K562 (cell line): ENCODE data around the gene VGLL4. TPM values are rescaled to one million over a fixed set of nuclear protein-coding genes. Genes with fewer than 3 reads are reported as not detected.

Experiments
- GTF3C2 ChIP-seq: IDR thresholded peaks from 3 replicates; pipeline ENCODE4 v1.6.1; 2011; ENCODE audit warnings: borderline replicate concordance, mild to moderate bottlenecking, moderate library complexity; ENCODE audit not compliant: insufficient read length; ENCODE audit errors: extremely low read depth
- MYC ChIP-seq, 2 experiments: fragments of 250-450 bp in 1 of 2; sonication (Bioruptor Pico) in 1 of 2; IDR thresholded peaks; 2 replicates each; pipeline versions ENCODE4 v1.5.1 to v1.6.1; 2012 to 2021; ENCODE audit warnings: low read depth in 2 of 2, borderline replicate concordance in 1 of 2, improper control_type of control experiment in 1 of 2, low read length in 1 of 2, mild to moderate bottlenecking in 1 of 2, moderate library complexity in 1 of 2
- NCOA4 ChIP-seq: fragments of 450-650 bp; IDR thresholded peaks from 2 replicates; pipeline ENCODE4 v1.6.1; 2018; ENCODE audit warnings: mild to moderate bottlenecking; ENCODE audit not compliant: partially characterized antibody
- NR2F6 ChIP-seq: fragments of 450-650 bp; formaldehyde crosslinking; IDR thresholded peaks from 2 replicates; pipeline ENCODE4 v1.4.0; 2020; ENCODE audit warnings: mild to moderate bottlenecking
- PHB2 ChIP-seq: fragments of 450-650 bp; IDR thresholded peaks from 2 replicates; pipeline ENCODE4 v1.6.1; 2017; ENCODE audit warnings: low read depth
- REST ChIP-seq, 2 experiments: fragments of 450-650 bp; formaldehyde crosslinking in 1 of 2; IDR thresholded peaks; 2 replicates each; pipeline versions ENCODE4 v1.4.0 to v1.6.1; 2014 to 2020; ENCODE audit warnings: mild to moderate bottlenecking in 2 of 2, borderline replicate concordance in 1 of 2, low read depth in 1 of 2
- TEAD4 ChIP-seq, 2 experiments: sonication (generic) in 1 of 2; formaldehyde crosslinking in 1 of 2; IDR thresholded peaks; 2 replicates each; pipeline versions ENCODE4 v1.6.1 to v1.8.0; 2012 to 2022; ENCODE audit warnings: borderline replicate concordance in 1 of 2, inconsistent platforms in 1 of 2, low read length in 1 of 2, mild to moderate bottlenecking in 1 of 2, missing genetic modification reagents in 1 of 2
- ZBTB11 ChIP-seq, 3 experiments: fragments of 200-800 bp in 1 of 3; fragments of 250-450 bp in 1 of 3; fragments of 450-650 bp in 1 of 3; sonication (Bioruptor Pico) in 1 of 3; sonication (Bioruptor generic) in 1 of 3; formaldehyde crosslinking in 1 of 3; IDR thresholded peaks; 2 replicates each; pipeline versions ENCODE4 v1.6.1 to v1.8.0; 2016 to 2022; ENCODE audit warnings: mild to moderate bottlenecking in 2 of 3, missing genetic modification characterization in 2 of 3, missing compliant biosample characterization in 1 of 3, moderate library complexity in 1 of 3
- ZC3H4 ChIP-seq: sonication (generic); formaldehyde crosslinking; IDR thresholded peaks from 2 replicates; pipeline ENCODE4 v1.9.0; 2021; ENCODE audit warnings: missing genetic modification reagents, borderline replicate concordance
- ZNF140 ChIP-seq: fragments of 250-450 bp; sonication (Bioruptor Pico); IDR thresholded peaks from 2 replicates; pipeline ENCODE4 v1.8.0; 2021; ENCODE audit warnings: moderate library complexity, mild to moderate bottlenecking, inconsistent platforms
- ZNF644 ChIP-seq: fragments of 200-800 bp; sonication (Bioruptor generic); IDR thresholded peaks from 2 replicates; pipeline ENCODE4 v1.6.1; 2016; ENCODE audit warnings: low read depth, missing genetic modification characterization, missing compliant biosample characterization
- polyA plus RNA-seq, 8 experiments: library from polyadenylated mRNA; depleted of rRNA in 4 of 8; stranded (reverse) in 5 of 8; unstranded in 3 of 8; fragments of >200 nt; fragmentation: Nextera tagmentation in 2 of 8; fragmentation: Illumina TruSeq in 1 of 8; extraction: Ambion mirVana in 2 of 8; extraction: Trizol in 1 of 8; gene quantifications; 2 replicates each; pipeline versions ENCODE4 v1.2.1 to v1.2.3, GENCODE V29; 2011 to 2014; ENCODE audit warnings: inconsistent platforms in 1 of 8, missing spikeins in 1 of 8
- total RNA-seq, 7 experiments: library from RNA; depleted of rRNA in 6 of 7; stranded (reverse); fragments of >200 nt in 6 of 7; fragmentation: Illumina TruSeq in 2 of 7; extraction: Trizol in 2 of 7; gene quantifications; 2 replicates each; pipeline versions ENCODE4 v1.2.1 to v1.2.3, GENCODE V29; 2011 to 2021; ENCODE audit warnings: low replicate concordance in 1 of 7

The VGLL4 gene
- total and polyA plus RNA-seq, 9 of the 15 experiments (the other 6 are each of a cell fraction or from before 2014, with no cell fraction given) = 0.27 to 10.9 (median 8.6) TPM

- no peak for TF ChIP-seq REST (IDR thresholded peaks at IDR 0.05; ENCODE audit: borderline replicate concordance)
- no peak for TF ChIP-seq REST (CRISPR knock-in tag; IDR thresholded peaks at IDR 0.05; ENCODE audit: low read depth)
- TF ChIP-seq ZBTB11 (CRISPR knock-in tag; IDR thresholded peaks at IDR 0.05) = no peak
- TF ChIP-seq PHB2 = no peak
- no peak for TF ChIP-seq NR2F6 (CRISPR knock-in tag)
- no peak for TF ChIP-seq TEAD4 (IDR thresholded peaks at IDR 0.05; ENCODE audit: low read length)
- no peak for TF ChIP-seq TEAD4 (CRISPR knock-in tag; IDR thresholded peaks at IDR 0.05; ENCODE audit: borderline replicate concordance)
- no peak for TF ChIP-seq MYC (IDR thresholded peaks at IDR 0.05; ENCODE audit: low read depth, low read length)
- no peak for TF ChIP-seq MYC (CRISPR knock-in tag; IDR thresholded peaks at IDR 0.05; ENCODE audit: borderline replicate concordance, low read depth)
- TF ChIP-seq NCOA4 = no peak
- no peak for TF ChIP-seq ZNF140 (CRISPR knock-in tag)
- no peak for TF ChIP-seq GTF3C2
- no peak for TF ChIP-seq ZC3H4 (CRISPR knock-in tag)
- no peak for TF ChIP-seq ZNF644 (tag)
Observed at GRCh38 chr3:11549580-11550140, 94.1 kb downstream of the VGLL4 start (continued).
